ENCODE measurements around the gene SDK1.

- TF ChIP-seq POLR2A (IDR thresholded peaks at IDR 0.05; ENCODE audit: control extremely low read depth in 1 of 2, low read depth in 2 of 2, low read length in 2 of 2) (no peak), TAF1 (IDR thresholded peaks at IDR 0.05; ENCODE audit: low read depth, low read length) (no peak)
These were observed 124.0 kb downstream of the SDK1 start for GRCh38 chr7:3425087-3425486.
